Activated CD4-positive, CD25-positive, alpha-beta regulatory T cell treated with anti-CD3 and anti-CD28 coated beads, Interleukin-2, amount 50 U/mL, for 24 hours (primary cell): Measurements from ENCODE around the gene DDI1.
"Not testable (repeated sequence)": the region's sequence is repeated elsewhere in the genome, so short reads cannot be mapped to it uniquely, and the experiment has no call there.

Experiments used
- ATAC-seq, 2 donors: fragments of 150-1000 bp; cut with Tn5 transposase; one replicate each; pipeline ENCODE4 v1.10.0; 2021; ENCODE audit warnings: mild to moderate bottlenecking in 1 of 2, moderate library complexity in 1 of 2

Gene DDI1

GRCh38 chr11:104043142-104043541 is 6.7 kb downstream of the DDI1 start:
- no peak for ATAC-seq

- no peak for ATAC-seq
Observed at GRCh38 chr11:104043678-104044239, 7.3 kb downstream of the DDI1 start.

- ATAC-seq = no peak
Observed at GRCh38 chr11:104046331-104046730, 9.9 kb downstream of the DDI1 start.

- not testable (repeated sequence) for ATAC-seq
Observed at GRCh38 chr11:104046858-104047257, 10.4 kb downstream of the DDI1 start.

- ATAC-seq = no peak
Observed at GRCh38 chr11:104049116-104049515, 12.7 kb downstream of the DDI1 start.

GRCh38 chr11:104051778-104052177 is 15.3 kb downstream of the DDI1 start:
- no peak for ATAC-seq

- ATAC-seq = no peak
Observed at GRCh38 chr11:104053743-104054478, 17.5 kb downstream of the DDI1 start.

GRCh38 chr11:104054911-104055529 is 18.6 kb downstream of the DDI1 start:
- no peak for ATAC-seq

GRCh38 chr11:104055596-104055995 is 19.2 kb downstream of the DDI1 start:
- no peak for ATAC-seq

GRCh38 chr11:104057908-104058307 is 21.5 kb downstream of the DDI1 start:
- no peak for ATAC-seq

- ATAC-seq = no peak
Observed at GRCh38 chr11:104058680-104059079, 22.2 kb downstream of the DDI1 start.

- ATAC-seq = no peak
Observed at GRCh38 chr11:104060004-104060794, 23.8 kb downstream of the DDI1 start.

- no peak for ATAC-seq
Observed at GRCh38 chr11:104060820-104061219, 24.4 kb downstream of the DDI1 start.

GRCh38 chr11:104061853-104062521 is 25.5 kb downstream of the DDI1 start:
- no peak for ATAC-seq

GRCh38 chr11:104064034-104064630 is 27.7 kb downstream of the DDI1 start:
- no peak for ATAC-seq

- no peak for ATAC-seq
Observed at GRCh38 chr11:104067534-104067933, 31.1 kb downstream of the DDI1 start.

GRCh38 chr11:104073950-104074705 is 37.7 kb downstream of the DDI1 start:
- ATAC-seq = peak in 1 of 2 donors; percentile 32

- ATAC-seq = no peak
Observed at GRCh38 chr11:104075091-104075490, 38.7 kb downstream of the DDI1 start.

- no peak for ATAC-seq
Observed at GRCh38 chr11:104075706-104076105, 39.3 kb downstream of the DDI1 start.

- no peak for ATAC-seq
Observed at GRCh38 chr11:104076455-104076854, 40.0 kb downstream of the DDI1 start.

- no peak for ATAC-seq
Observed at GRCh38 chr11:104078245-104078644, 41.8 kb downstream of the DDI1 start.

GRCh38 chr11:104078995-104079394 is 42.6 kb downstream of the DDI1 start:
- ATAC-seq = no peak
